Neural cell (in vitro differentiated cells): ENCODE results near the gene GZMM.

Experiments used
- CTCF ChIP-seq: fragments of 450-650 bp; IDR thresholded peaks from 2 replicates; pipeline ENCODE4 v1.5.1; 2014; ENCODE audit warnings: antibody characterized with exemption, mild to moderate bottlenecking, moderate library complexity; ENCODE audit not compliant: poor library complexity, severe bottlenecking
- EP300 ChIP-seq: fragments of 450-650 bp; conservative IDR thresholded peaks from 2 replicates; pipeline ENCODE4 v1.6.1; 2014; ENCODE audit warnings: antibody characterized with exemption, mild to moderate bottlenecking, moderate library complexity; ENCODE audit not compliant: poor library complexity, severe bottlenecking
- EZH2 ChIP-seq: fragments of 200-600, 300-800 bp; shearing (Covaris generic), sonication (generic); IDR thresholded peaks from 2 replicates; pipeline ENCODE4 v1.6.1; 2014; ENCODE audit warnings: antibody characterized with exemption, low read length, borderline replicate concordance, mild to moderate bottlenecking; ENCODE audit not compliant: insufficient read depth, poor library complexity, severe bottlenecking
- POLR2AphosphoS5 ChIP-seq: IDR thresholded peaks from 2 replicates; pipeline ENCODE4 v1.6.1; 2012
- RAD21 ChIP-seq: fragments of 450-650 bp; conservative IDR thresholded peaks from 2 replicates; pipeline ENCODE4 v1.6.1; 2014; ENCODE audit warnings: antibody characterized with exemption, mild to moderate bottlenecking, moderate library complexity
- REST ChIP-seq: IDR thresholded peaks from 2 replicates; pipeline ENCODE4 v1.6.1; 2012; ENCODE audit warnings: borderline replicate concordance
- SMC3 ChIP-seq: fragments of 450-650 bp; conservative IDR thresholded peaks from 2 replicates; pipeline ENCODE4 v1.6.1; 2014; ENCODE audit warnings: antibody characterized with exemption, mild to moderate bottlenecking, moderate library complexity; ENCODE audit not compliant: poor library complexity
- TAF1 ChIP-seq: IDR thresholded peaks from 2 replicates; pipeline ENCODE4 v1.6.1; 2012; ENCODE audit warnings: low read depth

- TF ChIP-seq EZH2 (no peak), EP300 (no peak), CTCF (no peak), POLR2AphosphoS5 (no peak), RAD21 (no peak), SMC3 (no peak), TAF1 (no peak), REST (no peak)
These were observed 49.2 kb downstream of the GZMM start for GRCh38 chr19:593055-593454.
